WERI-Rb-1 (cell line): ENCODE results near the gene CT45A1.
"Not testable (repeated sequence)": the region's sequence is repeated elsewhere in the genome, so short reads cannot be mapped to it uniquely, and the experiment has no call there.

Experiments used
- DNase-seq: peaks from one replicate; pipeline ENCODE4 v3.0.0-alpha.2; 2020
- H3K27ac ChIP-seq: fragments of 250-450 bp; sonication (Bioruptor Pico); 2 replicates; pipeline ENCODE4 v1.5.1; 2020; ENCODE audit warnings: mild to moderate bottlenecking, moderate library complexity
- H3K27me3 ChIP-seq: fragments of 250-450 bp; sonication (Bioruptor Pico); 2 replicates; pipeline ENCODE4 v1.5.1; 2021; ENCODE audit warnings: mild to moderate bottlenecking, low read depth, moderate library complexity; ENCODE audit not compliant: insufficient read depth, severe bottlenecking
- H3K36me3 ChIP-seq: fragments of 250-450 bp; sonication (Bioruptor Pico); 2 replicates; pipeline ENCODE4 v1.5.1; 2020; ENCODE audit warnings: mild to moderate bottlenecking, moderate library complexity
- H3K4me3 ChIP-seq: 2 replicates; pipeline ENCODE4 v1.5.1; 2011; ENCODE audit warnings: low read depth, mild to moderate bottlenecking, control low read depth, low read length
- H3K9me3 ChIP-seq: fragments of 250-450 bp; sonication (Bioruptor Pico); 2 replicates; pipeline ENCODE4 v1.5.1; 2021; ENCODE audit warnings: mild to moderate bottlenecking, moderate library complexity; ENCODE audit not compliant: severe bottlenecking
- CTCF ChIP-seq: IDR thresholded peaks from 2 replicates; pipeline ENCODE4 v1.5.1; 2011; ENCODE audit warnings: low read depth, mild to moderate bottlenecking, control low read depth, inconsistent platforms, low read length

CT45A1 gene

GRCh38 chrX:135713183-135713689 is at the start of gene CT45A1:
Gene CT45A1 (plus strand): TSS chrX:135713639. CDS start chrX:135718941, 5,302 bp downstream.
- H3K27me3 ChIP-seq = peaks cover 13% of the 10 kb centered on the region
- TF ChIP-seq CTCF = peak; percentile 56
- not testable (repeated sequence) for H3K9me3 ChIP-seq, H3K27ac ChIP-seq, H3K36me3 ChIP-seq, H3K4me3 ChIP-seq
- DNase-seq = peak; percentile 37

GRCh38 chrX:135672979-135673378 is 40.5 kb upstream of the CT45A1 start:
- not testable (repeated sequence) for H3K27ac ChIP-seq, DNase-seq, H3K27me3 ChIP-seq, H3K4me3 ChIP-seq, H3K36me3 ChIP-seq, H3K9me3 ChIP-seq

GRCh38 chrX:135688137-135688536 is 25.3 kb upstream of the CT45A1 start:
- peak; percentile 43 for TF ChIP-seq CTCF
- H3K9me3 ChIP-seq = no peaks in the 10 kb centered on the region
- H3K27ac ChIP-seq = no peak overlapping the region
- DNase-seq = peak; percentile 33
- peaks cover 13% of the 10 kb centered on the region for H3K27me3 ChIP-seq
- no peak overlapping the region for H3K4me3 ChIP-seq
- no peaks in the 10 kb centered on the region for H3K36me3 ChIP-seq

GRCh38 chrX:135695471-135695870 is 18.0 kb upstream of the CT45A1 start:
- TF ChIP-seq CTCF = no peak
- Histone ChIP-seq H3K27me3 (peaks cover 53% of the 10 kb centered on the region), H3K4me3 (no peak overlapping the region), H3K27ac (no peak overlapping the region), H3K36me3 (no peaks in the 10 kb centered on the region), H3K9me3 (no peaks in the 10 kb centered on the region)
- DNase-seq = no peak

GRCh38 chrX:135697601-135698000 is 15.8 kb upstream of the CT45A1 start:
- H3K9me3 ChIP-seq = no peaks in the 10 kb centered on the region
- no peak overlapping the region for H3K27ac ChIP-seq
- TF ChIP-seq CTCF = no peak
- DNase-seq = no peak
- no peaks in the 10 kb centered on the region for H3K36me3 ChIP-seq
- H3K4me3 ChIP-seq = no peak overlapping the region
- peaks cover 64% of the 10 kb centered on the region for H3K27me3 ChIP-seq

GRCh38 chrX:135698924-135699323 is 14.5 kb upstream of the CT45A1 start:
- TF ChIP-seq CTCF = no peak
- no peaks in the 10 kb centered on the region for H3K36me3 ChIP-seq

More at GRCh38 chrX:135698924-135699323, 14.5 kb upstream of the CT45A1 start:
- Histone ChIP-seq H3K27me3 (peaks cover 61% of the 10 kb centered on the region), H3K27ac (no peak overlapping the region), H3K9me3 (no peaks in the 10 kb centered on the region), H3K4me3 (no peak overlapping the region)
- DNase-seq = no peak
